Stimulated activated CD8-positive, alpha-beta memory T cell treated with anti-CD3 and anti-CD28 coated beads, Interleukin-4, amount 100 ng/mL, for 4 hours (primary cell): ENCODE data around the gene CNTN4.
"Not testable (repeated sequence)": the region's sequence is repeated elsewhere in the genome, so short reads cannot be mapped to it uniquely, and the experiment has no call there.

ENCODE experiments used
- DNase-seq, 2 donors: peaks; one replicate each; pipeline ENCODE4 v3.0.0-alpha.2; 2020; ENCODE audit warnings: low read depth in 2 of 2, low spot score in 1 of 2

The CNTN4 gene

GRCh38 chr3:2889736-2890135, 791.1 kb downstream of the CNTN4 start:
- no peak for DNase-seq

DNA sequence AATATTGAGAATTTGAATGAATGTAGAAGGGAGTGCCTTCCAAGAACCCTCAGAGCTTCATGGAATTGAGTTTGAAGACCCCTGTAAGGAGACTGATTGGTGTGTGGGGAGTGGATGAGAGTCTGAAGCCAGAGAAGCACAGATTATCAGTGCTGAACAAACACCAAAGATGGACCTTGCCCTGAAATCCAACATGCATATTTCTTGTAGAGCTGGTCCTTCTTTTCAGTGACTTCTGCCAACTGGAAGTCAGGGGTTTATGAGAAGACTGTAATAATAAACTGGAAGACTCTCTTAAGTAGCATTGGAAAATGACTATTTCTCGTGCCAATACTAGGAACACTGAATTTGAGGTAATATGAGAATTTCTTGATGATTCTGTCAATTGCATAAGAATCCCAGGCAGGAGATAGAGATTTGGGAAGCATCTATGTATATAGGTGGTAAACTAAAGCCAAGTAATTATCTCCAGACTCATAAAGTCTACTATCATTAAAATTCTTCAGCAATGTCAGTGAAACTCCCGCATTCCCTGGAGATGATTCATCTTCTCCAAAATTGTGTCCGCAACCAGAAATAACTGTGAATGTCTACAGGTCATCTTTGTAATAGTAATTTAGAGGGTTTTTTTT, 797.8 kb downstream of the CNTN4 start:
- DNase-seq, result no peak

DNA sequence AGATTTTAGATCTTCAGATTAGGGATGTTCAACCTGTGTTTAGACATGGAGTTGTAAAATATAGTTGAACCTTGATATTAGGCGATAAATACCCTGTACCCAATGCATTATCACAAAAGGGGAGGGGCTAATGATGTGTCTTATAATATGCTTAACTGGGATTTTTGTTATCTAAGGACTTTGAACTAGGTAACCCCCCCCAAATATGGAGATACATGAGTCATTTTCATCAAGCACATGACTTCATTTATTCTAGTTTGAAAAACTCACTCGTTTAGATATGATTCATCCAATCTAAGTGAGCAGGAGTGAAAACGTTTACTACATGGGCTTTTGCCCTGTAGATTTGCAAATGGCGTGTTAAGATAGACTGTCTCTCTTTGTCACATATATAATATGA, 799.2 kb downstream of the CNTN4 start:
- DNase-seq, result no peak

GRCh38 chr3:2898591-2899353, 800.1 kb downstream of the CNTN4 start:
- DNase-seq, result no peak

- no peak for DNase-seq
Measured at GRCh38 chr3:2904054-2904453, 805.4 kb downstream of the CNTN4 start.

DNA sequence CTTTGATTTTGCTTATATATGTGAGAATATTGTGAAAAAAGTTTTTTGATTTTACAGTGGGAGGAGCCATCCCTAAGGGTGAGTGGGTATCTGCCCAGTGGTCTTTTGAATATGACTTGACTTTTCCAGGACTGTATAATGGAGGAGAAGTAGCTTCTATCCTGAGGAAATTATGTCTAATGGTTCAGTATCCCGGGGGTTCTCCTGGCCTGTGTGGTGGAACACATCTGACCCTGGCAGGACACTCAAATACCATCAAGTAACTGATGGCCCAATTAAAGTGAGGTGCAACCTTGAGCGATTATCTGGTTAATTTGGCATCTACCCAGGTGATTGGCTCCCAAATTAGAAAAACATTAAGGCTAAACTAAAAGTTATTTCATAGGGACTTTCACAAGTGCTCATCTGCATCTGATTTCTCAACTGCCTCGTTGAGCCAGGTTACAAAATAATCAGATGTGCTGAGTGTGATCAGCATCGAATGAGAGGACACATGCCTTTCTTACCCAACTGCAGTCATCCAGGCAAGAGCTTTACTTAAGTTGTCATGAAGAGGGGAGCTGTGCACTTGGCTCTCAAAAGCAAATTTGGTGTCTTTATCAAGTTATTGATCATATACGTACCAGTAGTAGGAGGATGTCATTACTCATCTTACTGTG, 810.2 kb downstream of the CNTN4 start:
- no peak for DNase-seq

- no peak for DNase-seq
Measured at GRCh38 chr3:2910997-2911396, 812.3 kb downstream of the CNTN4 start.

GRCh38 chr3:2915826-2916225, 817.2 kb downstream of the CNTN4 start:
- no peak for DNase-seq

DNA sequence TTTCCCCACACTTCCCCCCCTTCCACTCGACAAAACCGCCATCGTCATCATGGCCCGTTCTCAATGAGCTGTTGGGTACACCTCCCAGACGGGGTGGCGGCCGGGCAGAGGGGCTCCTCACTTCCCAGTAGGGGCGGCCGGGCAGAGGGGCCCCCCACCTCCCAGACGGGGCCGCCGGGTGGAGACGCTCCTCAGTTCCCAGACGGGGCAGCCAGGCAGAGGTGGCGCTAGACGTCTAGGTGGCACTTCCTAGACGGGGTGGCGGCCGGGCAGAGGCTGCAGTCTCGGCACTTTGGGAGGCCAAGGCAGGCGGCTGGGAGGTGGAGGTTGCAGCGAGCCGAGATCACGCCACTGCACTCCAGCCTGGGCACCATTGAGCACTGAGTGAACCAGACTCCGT, 818.0 kb downstream of the CNTN4 start:
- DNase-seq, result not testable (repeated sequence)

- DNase-seq, result no peak
Measured at GRCh38 chr3:2920103-2920502, 821.4 kb downstream of the CNTN4 start.

DNA sequence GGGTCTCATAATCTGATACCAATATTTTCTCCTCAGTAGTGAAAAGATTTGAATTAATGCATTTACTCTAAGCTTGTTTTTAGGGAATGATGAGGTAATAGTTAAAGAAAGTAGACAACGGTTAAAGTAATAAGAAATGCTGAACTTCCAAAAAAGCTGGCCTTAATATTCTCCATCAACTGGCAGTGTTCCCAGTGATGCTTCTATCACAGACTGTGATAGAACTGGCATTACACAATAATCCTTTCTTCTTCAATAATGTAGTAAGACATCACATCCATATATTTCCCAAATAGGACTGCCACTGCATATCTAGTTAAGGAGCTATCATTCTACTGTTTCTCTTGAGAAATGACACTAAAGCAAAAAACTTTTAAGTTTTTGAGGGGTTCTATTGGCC, 822.8 kb downstream of the CNTN4 start:
- DNase-seq, result no peak

- no peak for DNase-seq
Measured at GRCh38 chr3:2921903-2922302, 823.2 kb downstream of the CNTN4 start.

DNA sequence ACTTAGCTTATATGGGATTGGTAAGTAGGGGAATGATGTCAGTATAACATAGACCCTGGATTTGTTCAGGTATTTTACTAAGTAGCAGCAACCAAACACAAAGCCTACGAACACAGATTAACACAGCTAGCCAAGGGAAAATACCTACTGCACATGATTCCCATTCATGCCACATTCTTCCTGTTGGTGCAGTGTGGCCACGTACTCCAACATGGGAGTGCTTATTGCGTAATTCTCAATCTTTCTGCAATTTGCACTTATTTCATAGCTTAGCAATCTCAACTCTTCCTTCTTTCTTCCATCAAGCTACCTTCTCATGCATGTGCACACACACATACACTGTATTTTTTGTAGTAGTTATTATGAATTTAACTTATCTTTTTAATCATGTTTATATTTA, 824.7 kb downstream of the CNTN4 start:
- DNase-seq, result no peak

DNA sequence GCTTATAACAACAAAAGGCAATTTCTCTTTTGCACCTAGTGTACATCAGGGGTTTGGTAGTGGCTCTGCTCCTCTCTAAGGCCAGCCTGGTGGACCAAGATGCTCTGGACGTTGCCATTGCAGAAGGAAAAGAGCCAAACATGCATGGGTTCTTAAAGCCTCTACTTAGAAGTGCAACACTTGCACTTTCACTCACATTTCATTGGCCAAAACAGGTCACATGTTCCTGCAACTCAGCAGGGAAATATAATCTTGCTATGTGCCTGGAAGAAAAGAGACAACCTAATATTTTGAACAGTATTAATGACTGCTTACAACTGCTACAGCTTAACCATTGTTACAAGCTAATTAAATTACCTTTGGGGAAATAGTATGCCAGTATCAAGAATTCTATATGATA, 828.6 kb downstream of the CNTN4 start:
- DNase-seq, result no peak

GRCh38 chr3:2929574-2929973, 830.9 kb downstream of the CNTN4 start:
- no peak for DNase-seq

- no peak for DNase-seq
Measured at GRCh38 chr3:2931265-2931664, 832.6 kb downstream of the CNTN4 start.

DNA sequence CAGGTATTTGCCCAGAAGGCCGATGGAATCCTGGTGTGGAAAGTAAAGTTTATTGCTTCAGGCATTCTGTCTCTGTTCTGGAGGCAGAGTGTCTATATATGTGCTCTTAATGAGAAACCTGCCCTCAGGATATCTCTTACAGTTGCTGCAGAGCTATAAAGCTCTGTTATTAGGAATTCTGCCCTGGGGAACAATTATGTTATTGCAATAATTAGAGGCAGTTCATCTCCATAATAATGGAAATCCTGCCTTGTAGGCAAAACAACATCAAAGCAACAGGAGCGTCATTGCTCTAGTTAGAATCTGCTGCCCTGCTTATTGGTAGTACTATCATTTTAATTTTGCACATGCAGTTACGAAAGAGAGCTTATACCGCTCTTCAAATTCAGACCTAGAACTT, 835.9 kb downstream of the CNTN4 start:
- DNase-seq, result no peak

DNA sequence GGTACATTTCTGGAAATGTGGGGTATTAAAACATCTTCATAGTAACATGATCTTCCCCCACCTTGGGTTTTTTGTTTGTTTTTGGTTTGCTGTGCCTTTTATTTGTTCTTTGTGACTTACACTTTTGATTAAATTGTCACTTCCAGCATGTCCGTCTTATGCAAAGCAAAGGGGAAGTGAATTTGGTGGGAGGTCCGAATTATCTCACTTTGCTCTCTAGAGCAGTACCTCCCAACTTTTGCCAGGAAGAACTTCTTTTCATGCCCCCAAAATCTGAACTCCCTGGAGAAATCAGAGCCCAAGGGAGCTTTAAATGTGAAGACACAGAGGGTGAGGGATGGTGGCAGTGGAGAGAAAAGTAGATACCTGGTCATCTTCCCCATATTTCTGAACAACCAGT, 838.4 kb downstream of the CNTN4 start:
- no peak for DNase-seq

DNA sequence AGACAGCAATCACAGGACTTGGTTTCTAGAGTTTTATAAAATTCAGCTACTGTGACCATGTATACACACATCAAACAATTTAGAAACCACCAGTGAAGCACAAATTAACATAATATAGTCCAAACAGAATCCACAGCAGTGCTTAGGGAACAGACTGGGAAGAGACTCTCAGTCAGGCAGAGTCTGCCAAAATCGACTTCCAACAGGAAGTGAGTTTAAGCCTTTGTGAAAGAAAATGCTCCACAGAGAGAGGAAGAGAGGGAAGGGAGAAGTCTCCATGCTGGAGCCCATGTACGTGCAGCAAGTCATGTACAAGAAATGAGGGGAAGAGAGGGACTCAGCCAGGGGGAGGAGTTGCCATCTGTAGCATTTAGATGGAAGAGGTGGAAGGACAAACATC, 838.9 kb downstream of the CNTN4 start:
- no peak for DNase-seq

DNA sequence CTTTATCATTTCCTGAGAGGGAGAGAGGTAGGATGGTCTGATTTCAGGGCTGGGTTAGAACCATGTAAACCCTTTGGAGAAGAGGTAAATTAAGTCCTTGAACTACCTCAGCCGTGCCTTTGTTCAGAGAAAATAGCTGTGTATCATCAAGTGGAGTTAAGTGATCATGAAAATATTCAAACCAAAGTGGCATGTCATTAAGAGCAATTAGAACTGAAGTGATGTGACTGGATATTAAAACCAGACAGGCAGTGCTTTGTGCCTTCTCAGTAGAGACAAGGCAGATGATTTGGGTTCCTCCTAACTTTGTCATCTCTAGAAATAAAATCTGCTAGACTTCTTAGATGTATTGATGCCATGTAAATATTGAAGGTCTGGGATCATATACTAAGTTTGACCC, 840.0 kb downstream of the CNTN4 start:
- no peak for DNase-seq

- no peak for DNase-seq
Measured at GRCh38 chr3:2940062-2940461, 841.4 kb downstream of the CNTN4 start.

- no peak for DNase-seq
Measured at GRCh38 chr3:2944628-2945027, 846.0 kb downstream of the CNTN4 start.

DNA sequence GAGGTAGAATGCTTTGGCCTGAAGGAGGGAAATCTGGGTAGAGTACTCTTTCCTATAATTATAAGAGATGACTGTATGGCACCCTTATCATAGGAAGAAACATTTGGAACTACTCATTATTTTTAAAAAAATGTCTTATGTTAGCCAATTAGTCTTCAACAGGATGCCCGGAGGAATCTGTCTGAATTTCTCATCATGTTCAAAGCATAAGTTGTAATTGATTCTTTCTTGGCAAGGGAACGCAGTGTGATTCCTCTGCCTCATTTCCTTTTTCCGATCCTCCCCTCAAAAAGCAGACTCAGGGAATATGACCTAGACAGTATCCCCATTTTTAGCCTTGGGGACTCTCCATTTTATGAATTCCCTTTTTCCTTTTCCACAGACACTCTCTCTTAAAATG, 846.5 kb downstream of the CNTN4 start:
- no peak for DNase-seq
